Peyer's patch (tissue), 4 donors: ENCODE results near the gene STK32C.

Experiments
- POLR2A ChIP-seq, 2 donors: fragments of 450-650 bp; IDR thresholded peaks; one replicate each; pipeline ENCODE4 v1.5.1; 2017; ENCODE audit warnings: antibody characterized with exemption in 2 of 2, mild to moderate bottlenecking in 2 of 2, moderate library complexity in 2 of 2
- TF ChIP-seq, protein P1 (sequence below), 6 experiments: fragments of 450-650 bp in 4 of 6; fragments of 200-600 bp in 2 of 6; sonication (generic) in 1 of 6; IDR thresholded peaks; one replicate each; pipeline ENCODE4 v1.5.1; 2017 to 2019; ENCODE audit warnings: antibody characterized with exemption in 6 of 6, mild to moderate bottlenecking in 3 of 6, moderate library complexity in 1 of 6

DNA sequence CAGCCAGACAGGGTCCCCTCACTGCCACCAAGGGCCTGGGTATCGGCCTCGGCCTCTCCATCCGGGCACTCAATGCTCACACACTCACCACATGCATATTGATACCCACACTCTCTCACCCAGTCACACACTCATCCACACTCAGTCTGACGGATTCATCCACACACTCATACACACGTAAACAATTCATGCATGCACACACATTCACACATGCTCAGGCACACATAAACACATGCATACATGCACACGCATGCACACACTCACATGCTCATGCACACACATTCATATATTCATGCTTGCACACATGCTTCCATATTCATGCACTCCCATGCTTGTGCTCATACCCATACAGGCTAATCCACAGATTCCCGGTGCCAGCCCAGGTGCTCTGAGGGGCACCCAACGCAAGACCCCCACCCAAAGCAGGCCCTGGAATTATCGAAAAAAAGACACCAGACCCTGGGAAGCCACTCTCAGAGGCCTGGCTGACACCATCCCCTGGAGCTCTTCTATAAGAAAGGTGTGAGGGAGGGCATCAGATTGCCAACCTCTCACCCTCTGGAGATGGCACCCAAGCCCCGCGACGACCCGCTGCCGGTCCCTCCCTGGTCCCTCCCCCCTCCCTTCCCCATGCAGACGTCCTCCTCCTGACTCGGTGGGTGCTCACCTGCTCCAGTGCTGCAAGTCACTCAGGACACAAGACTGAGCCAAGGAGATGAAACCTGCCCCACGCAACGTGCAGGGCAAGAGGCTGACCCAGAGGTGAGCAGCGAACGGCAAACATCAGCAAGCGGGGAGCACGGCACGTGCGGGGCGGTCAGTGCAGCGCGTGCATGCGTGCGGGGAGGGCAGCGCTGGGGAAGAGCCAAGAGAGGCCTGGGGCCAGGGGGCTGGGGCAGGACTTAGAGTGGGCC lies 15.2 kb downstream of the STK32C start:
- TF ChIP-seq, protein P1, sequence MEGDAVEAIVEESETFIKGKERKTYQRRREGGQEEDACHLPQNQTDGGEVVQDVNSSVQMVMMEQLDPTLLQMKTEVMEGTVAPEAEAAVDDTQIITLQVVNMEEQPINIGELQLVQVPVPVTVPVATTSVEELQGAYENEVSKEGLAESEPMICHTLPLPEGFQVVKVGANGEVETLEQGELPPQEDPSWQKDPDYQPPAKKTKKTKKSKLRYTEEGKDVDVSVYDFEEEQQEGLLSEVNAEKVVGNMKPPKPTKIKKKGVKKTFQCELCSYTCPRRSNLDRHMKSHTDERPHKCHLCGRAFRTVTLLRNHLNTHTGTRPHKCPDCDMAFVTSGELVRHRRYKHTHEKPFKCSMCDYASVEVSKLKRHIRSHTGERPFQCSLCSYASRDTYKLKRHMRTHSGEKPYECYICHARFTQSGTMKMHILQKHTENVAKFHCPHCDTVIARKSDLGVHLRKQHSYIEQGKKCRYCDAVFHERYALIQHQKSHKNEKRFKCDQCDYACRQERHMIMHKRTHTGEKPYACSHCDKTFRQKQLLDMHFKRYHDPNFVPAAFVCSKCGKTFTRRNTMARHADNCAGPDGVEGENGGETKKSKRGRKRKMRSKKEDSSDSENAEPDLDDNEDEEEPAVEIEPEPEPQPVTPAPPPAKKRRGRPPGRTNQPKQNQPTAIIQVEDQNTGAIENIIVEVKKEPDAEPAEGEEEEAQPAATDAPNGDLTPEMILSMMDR (IDR thresholded peaks at IDR 0.05) = no peak
- TF ChIP-seq POLR2A (IDR thresholded peaks at IDR 0.05) = no peak
